GM12878 (cell line): ENCODE data around the gene DRAP1. TPM values are rescaled to one million over a fixed set of nuclear protein-coding genes. Genes with fewer than 3 reads are reported as not detected.

ENCODE experiments used
- BCL11A ChIP-seq: IDR thresholded peaks from 2 replicates; pipeline ENCODE4 v1.6.1; 2011; ENCODE audit warnings: low read depth, low read length
- BMI1 ChIP-seq: fragments of 450-650 bp; IDR thresholded peaks from 2 replicates; pipeline ENCODE4 v1.6.1; 2016; ENCODE audit warnings: mild to moderate bottlenecking, moderate library complexity, borderline replicate concordance
- BRCA1 ChIP-seq: IDR thresholded peaks from 2 replicates; pipeline ENCODE4 v1.6.1; 2011; ENCODE audit warnings: low read depth, low read length, improper control_type of control experiment
- EZH2 ChIP-seq: IDR thresholded peaks from 2 replicates; pipeline ENCODE4 v1.6.1; 2012; ENCODE audit warnings: low read depth, mild to moderate bottlenecking, control low read depth, inconsistent platforms, low read length, borderline replicate concordance; ENCODE audit not compliant: control insufficient read depth
- FOXK2 ChIP-seq: fragments of 450-650 bp; IDR thresholded peaks from 2 replicates; pipeline ENCODE4 v1.6.1; 2017; ENCODE audit warnings: mild to moderate bottlenecking, moderate library complexity
- GATAD2B ChIP-seq: fragments of 450-650 bp; conservative IDR thresholded peaks from 2 replicates; pipeline ENCODE4 v1.6.1; 2017; ENCODE audit warnings: low read depth, mild to moderate bottlenecking, moderate library complexity
- LARP7 ChIP-seq: fragments of 450-650 bp; IDR thresholded peaks from 2 replicates; pipeline ENCODE4 v1.6.1; 2017; ENCODE audit warnings: mild to moderate bottlenecking
- MEF2B ChIP-seq: fragments of 450-650 bp; IDR thresholded peaks from 2 replicates; pipeline ENCODE4 v1.6.1; 2018; ENCODE audit warnings: mild to moderate bottlenecking, moderate library complexity; ENCODE audit not compliant: partially characterized antibody, poor library complexity, severe bottlenecking
- MYB ChIP-seq: fragments of 150-350 bp; IDR thresholded peaks from 2 replicates; pipeline ENCODE4 v1.6.1; 2014; ENCODE audit warnings: mild to moderate bottlenecking, low read depth, low read length, borderline replicate concordance
- MYC ChIP-seq: IDR thresholded peaks from 2 replicates; pipeline ENCODE4 v1.6.1; 2011; ENCODE audit warnings: mild to moderate bottlenecking, low read length, moderate library complexity, inconsistent platforms; ENCODE audit not compliant: insufficient read depth, insufficient replicate concordance, insufficient read length, severe bottlenecking
- NR2F1 ChIP-seq: fragments of 450-650 bp; conservative IDR thresholded peaks from 2 replicates; pipeline ENCODE4 v1.6.1; 2017; ENCODE audit warnings: mild to moderate bottlenecking
- SMC3 ChIP-seq: IDR thresholded peaks from 2 replicates; pipeline ENCODE4 v1.6.1; 2011; ENCODE audit warnings: low read length, improper control_type of control experiment, borderline replicate concordance
- SP1 ChIP-seq: IDR thresholded peaks from one replicate; pipeline ENCODE4 v1.6.1; 2011; ENCODE audit warnings: low read depth, low read length
- WRNIP1 ChIP-seq: IDR thresholded peaks from 2 replicates; pipeline ENCODE4 v1.6.1; 2011; ENCODE audit warnings: low read depth, low read length, improper control_type of control experiment, borderline replicate concordance
- polyA plus RNA-seq, 11 experiments: library from polyadenylated mRNA; depleted of rRNA in 4 of 11; unstranded in 6 of 11; stranded (reverse) in 5 of 11; fragments of >200 nt; fragmentation: Nextera tagmentation in 4 of 11; fragmentation: Illumina TruSeq in 1 of 11; extraction: Ambion mirVana in 4 of 11; extraction: Trizol in 1 of 11; gene quantifications; 1 replicate in 1 of 11; 2 replicates in 10 of 11; pipeline versions ENCODE4 v1.2.1 to v1.2.3, GENCODE V29; 2011 to 2016; ENCODE audit warnings: inconsistent platforms in 2 of 11, missing spikeins in 2 of 11, low read depth in 1 of 11
- total RNA-seq, 4 experiments: library from RNA; depleted of rRNA in 3 of 4; stranded (reverse); fragments of >200 nt in 3 of 4; fragmentation: Illumina TruSeq in 1 of 4; extraction: Trizol in 1 of 4; gene quantifications; 2 replicates each; pipeline versions ENCODE4 v1.2.1 to v1.2.3, GENCODE V29; 2013 to 2021
- TF ChIP-seq, protein P1 (sequence below): fragments of 450-650 bp; IDR thresholded peaks from 2 replicates; pipeline ENCODE4 v1.6.1; 2016; ENCODE audit warnings: mild to moderate bottlenecking
- TF ChIP-seq, protein P2 (sequence below): fragments of 450-650 bp; IDR thresholded peaks from 2 replicates; pipeline ENCODE4 v1.6.1; 2017; ENCODE audit warnings: mild to moderate bottlenecking
- TF ChIP-seq, protein P3 (sequence below): IDR thresholded peaks from 2 replicates; pipeline ENCODE4 v1.6.1; 2012; ENCODE audit warnings: mild to moderate bottlenecking, low read depth, low read length
- TF ChIP-seq, protein P4 (sequence below): IDR thresholded peaks from 2 replicates; pipeline ENCODE4 v1.6.1; 2011; ENCODE audit warnings: low read depth, low read length, improper control_type of control experiment, borderline replicate concordance
- TF ChIP-seq, protein P5 (sequence below): fragments of 150-350 bp; IDR thresholded peaks from 2 replicates; pipeline ENCODE4 v1.6.1; 2014; ENCODE audit warnings: mild to moderate bottlenecking, low read depth, low read length

Gene DRAP1
- total and polyA plus RNA-seq, 10 of the 15 experiments (the other 5 are each of a cell fraction or from before 2014, with no cell fraction given), result 9.4 to 163 (median 114) TPM

DNA sequence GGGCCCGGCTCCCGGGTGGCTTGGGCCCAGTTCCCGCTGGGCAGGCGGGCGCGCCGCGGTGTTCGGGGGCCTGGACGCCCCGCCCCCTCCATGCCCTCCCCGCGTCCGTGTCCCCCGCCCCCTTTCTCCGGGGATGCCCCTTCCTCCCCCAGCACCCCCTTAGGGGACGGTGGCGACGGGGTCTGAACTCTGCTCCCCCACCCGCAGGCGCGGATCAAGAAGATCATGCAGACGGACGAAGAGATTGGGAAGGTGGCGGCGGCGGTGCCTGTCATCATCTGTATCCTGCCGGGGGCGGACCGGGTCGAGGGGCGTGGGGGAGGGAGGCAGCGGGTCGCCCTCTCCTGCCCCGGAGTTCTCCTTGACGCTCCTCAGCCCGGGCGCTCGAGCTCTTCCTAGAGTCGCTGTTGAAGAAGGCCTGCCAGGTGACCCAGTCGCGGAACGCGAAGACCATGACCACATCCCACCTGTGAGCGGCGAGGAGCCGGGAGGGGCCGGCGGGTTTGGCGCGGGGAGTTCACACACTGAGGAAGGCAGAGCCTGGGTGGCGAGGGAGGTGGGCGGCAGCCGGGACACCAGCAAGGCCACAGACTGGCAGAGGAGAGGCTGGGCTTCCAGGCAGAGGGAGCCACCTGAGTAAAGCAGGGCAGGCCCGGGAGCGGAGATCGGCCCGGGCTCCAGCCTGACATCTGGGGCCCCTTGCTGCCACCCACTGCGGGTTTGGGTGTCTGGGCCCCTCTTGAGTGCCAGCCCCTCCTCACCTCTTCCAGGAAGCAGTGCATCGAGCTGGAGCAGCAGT lies 546 bp downstream of the DRAP1 start (continued):
- TF ChIP-seq, protein P1, sequence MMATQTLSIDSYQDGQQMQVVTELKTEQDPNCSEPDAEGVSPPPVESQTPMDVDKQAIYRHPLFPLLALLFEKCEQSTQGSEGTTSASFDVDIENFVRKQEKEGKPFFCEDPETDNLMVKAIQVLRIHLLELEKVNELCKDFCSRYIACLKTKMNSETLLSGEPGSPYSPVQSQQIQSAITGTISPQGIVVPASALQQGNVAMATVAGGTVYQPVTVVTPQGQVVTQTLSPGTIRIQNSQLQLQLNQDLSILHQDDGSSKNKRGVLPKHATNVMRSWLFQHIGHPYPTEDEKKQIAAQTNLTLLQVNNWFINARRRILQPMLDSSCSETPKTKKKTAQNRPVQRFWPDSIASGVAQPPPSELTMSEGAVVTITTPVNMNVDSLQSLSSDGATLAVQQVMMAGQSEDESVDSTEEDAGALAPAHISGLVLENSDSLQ, result peak; percentile 45; the same call in 1 of the 2 replicates
- TF ChIP-seq MYB (no peak), GATAD2B (no peak), NR2F1 (no peak), SMC3 (no peak), MEF2B (no peak), LARP7 (no peak), BMI1 (no peak), FOXK2 (no peak), MYC (no peak), BCL11A (no peak), BRCA1 (no peak), EZH2 (no peak), WRNIP1 (no peak), SP1 (no peak)
- TF ChIP-seq, protein P2, sequence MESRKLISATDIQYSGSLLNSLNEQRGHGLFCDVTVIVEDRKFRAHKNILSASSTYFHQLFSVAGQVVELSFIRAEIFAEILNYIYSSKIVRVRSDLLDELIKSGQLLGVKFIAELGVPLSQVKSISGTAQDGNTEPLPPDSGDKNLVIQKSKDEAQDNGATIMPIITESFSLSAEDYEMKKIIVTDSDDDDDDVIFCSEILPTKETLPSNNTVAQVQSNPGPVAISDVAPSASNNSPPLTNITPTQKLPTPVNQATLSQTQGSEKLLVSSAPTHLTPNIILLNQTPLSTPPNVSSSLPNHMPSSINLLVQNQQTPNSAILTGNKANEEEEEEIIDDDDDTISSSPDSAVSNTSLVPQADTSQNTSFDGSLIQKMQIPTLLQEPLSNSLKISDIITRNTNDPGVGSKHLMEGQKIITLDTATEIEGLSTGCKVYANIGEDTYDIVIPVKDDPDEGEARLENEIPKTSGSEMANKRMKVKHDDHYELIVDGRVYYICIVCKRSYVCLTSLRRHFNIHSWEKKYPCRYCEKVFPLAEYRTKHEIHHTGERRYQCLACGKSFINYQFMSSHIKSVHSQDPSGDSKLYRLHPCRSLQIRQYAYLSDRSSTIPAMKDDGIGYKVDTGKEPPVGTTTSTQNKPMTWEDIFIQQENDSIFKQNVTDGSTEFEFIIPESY, result no peak
- TF ChIP-seq, protein P3, sequence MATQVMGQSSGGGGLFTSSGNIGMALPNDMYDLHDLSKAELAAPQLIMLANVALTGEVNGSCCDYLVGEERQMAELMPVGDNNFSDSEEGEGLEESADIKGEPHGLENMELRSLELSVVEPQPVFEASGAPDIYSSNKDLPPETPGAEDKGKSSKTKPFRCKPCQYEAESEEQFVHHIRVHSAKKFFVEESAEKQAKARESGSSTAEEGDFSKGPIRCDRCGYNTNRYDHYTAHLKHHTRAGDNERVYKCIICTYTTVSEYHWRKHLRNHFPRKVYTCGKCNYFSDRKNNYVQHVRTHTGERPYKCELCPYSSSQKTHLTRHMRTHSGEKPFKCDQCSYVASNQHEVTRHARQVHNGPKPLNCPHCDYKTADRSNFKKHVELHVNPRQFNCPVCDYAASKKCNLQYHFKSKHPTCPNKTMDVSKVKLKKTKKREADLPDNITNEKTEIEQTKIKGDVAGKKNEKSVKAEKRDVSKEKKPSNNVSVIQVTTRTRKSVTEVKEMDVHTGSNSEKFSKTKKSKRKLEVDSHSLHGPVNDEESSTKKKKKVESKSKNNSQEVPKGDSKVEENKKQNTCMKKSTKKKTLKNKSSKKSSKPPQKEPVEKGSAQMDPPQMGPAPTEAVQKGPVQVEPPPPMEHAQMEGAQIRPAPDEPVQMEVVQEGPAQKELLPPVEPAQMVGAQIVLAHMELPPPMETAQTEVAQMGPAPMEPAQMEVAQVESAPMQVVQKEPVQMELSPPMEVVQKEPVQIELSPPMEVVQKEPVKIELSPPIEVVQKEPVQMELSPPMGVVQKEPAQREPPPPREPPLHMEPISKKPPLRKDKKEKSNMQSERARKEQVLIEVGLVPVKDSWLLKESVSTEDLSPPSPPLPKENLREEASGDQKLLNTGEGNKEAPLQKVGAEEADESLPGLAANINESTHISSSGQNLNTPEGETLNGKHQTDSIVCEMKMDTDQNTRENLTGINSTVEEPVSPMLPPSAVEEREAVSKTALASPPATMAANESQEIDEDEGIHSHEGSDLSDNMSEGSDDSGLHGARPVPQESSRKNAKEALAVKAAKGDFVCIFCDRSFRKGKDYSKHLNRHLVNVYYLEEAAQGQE, result no peak
- TF ChIP-seq, protein P4, sequence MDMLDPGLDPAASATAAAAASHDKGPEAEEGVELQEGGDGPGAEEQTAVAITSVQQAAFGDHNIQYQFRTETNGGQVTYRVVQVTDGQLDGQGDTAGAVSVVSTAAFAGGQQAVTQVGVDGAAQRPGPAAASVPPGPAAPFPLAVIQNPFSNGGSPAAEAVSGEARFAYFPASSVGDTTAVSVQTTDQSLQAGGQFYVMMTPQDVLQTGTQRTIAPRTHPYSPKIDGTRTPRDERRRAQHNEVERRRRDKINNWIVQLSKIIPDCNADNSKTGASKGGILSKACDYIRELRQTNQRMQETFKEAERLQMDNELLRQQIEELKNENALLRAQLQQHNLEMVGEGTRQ, result no peak
- TF ChIP-seq, protein P5, sequence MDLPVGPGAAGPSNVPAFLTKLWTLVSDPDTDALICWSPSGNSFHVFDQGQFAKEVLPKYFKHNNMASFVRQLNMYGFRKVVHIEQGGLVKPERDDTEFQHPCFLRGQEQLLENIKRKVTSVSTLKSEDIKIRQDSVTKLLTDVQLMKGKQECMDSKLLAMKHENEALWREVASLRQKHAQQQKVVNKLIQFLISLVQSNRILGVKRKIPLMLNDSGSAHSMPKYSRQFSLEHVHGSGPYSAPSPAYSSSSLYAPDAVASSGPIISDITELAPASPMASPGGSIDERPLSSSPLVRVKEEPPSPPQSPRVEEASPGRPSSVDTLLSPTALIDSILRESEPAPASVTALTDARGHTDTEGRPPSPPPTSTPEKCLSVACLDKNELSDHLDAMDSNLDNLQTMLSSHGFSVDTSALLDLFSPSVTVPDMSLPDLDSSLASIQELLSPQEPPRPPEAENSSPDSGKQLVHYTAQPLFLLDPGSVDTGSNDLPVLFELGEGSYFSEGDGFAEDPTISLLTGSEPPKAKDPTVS, result no peak
